Upper lobe of right lung (tissue), 1 donor: ENCODE results near the gene EYA2. TPM values are rescaled to one million over a fixed set of nuclear protein-coding genes. Genes with fewer than 3 reads are reported as not detected.

ENCODE experiments used
- ATAC-seq: fragments of 200-7000 bp; cut with Tn5 transposase; one replicate; pipeline ENCODE4 v1.9.1; 2020; ENCODE audit warnings: mild to moderate bottlenecking, moderate library complexity
- DNase-seq: peaks from one replicate; pipeline ENCODE4 v3.0.0-alpha.2; 2020
- H3K27ac ChIP-seq: fragments of 200-600 bp; one replicate; pipeline ENCODE4 v1.8.0; 2022
- H3K27me3 ChIP-seq: fragments of 200-600 bp; one replicate; pipeline ENCODE4 v1.8.0; 2022; ENCODE audit warnings: mild to moderate bottlenecking
- H3K36me3 ChIP-seq: fragments of 200-600 bp; one replicate; pipeline ENCODE4 v1.8.0; 2022
- H3K4me1 ChIP-seq: fragments of 200-600 bp; one replicate; pipeline ENCODE4 v1.8.0; 2022
- H3K4me3 ChIP-seq: fragments of 200-600 bp; one replicate; pipeline ENCODE4 v1.8.0; 2022; ENCODE audit warnings: mild to moderate bottlenecking
- H3K9me3 ChIP-seq: fragments of 200-600 bp; one replicate; pipeline ENCODE4 v1.8.0; 2022
- CTCF ChIP-seq: fragments of 200-600 bp; IDR thresholded peaks from one replicate; pipeline ENCODE4 v1.8.0; 2022; ENCODE audit warnings: antibody characterized with exemption
- intact Hi-C: fragments of 100-400 bp; cut with DNase I; formaldehyde crosslinking; loops from one replicate; pipeline ENCODE4 v1.11.0; 2022
- total RNA-seq: library from RNA; stranded (reverse); fragmentation: NEBNext Ultra II Directional; extraction: Animal tissue kit (Norgen Biotek cat#: 25700); gene quantifications from one replicate; pipeline ENCODE4 v1.2.1, GENCODE V29; 2021
- donor health status: DM: no; HTN: yes; CAD: no; lungs with severe emphysema.

EYA2 gene
- total RNA-seq, 1 donor from 2014 or later = 1.8 TPM

- intact Hi-C loops = no loop called here
- H3K4me3 ChIP-seq = no peak overlapping the region
- no peaks in the 10 kb centered on the region for H3K27me3 ChIP-seq
- DNase-seq = no peak
- H3K36me3 ChIP-seq = peaks cover 96% of the 10 kb centered on the region
- H3K27ac ChIP-seq = no peak overlapping the region
- no peak for TF ChIP-seq CTCF
- no peaks in the 10 kb centered on the region for H3K4me1 ChIP-seq
- no peak for ATAC-seq
- H3K9me3 ChIP-seq = no peaks in the 10 kb centered on the region
Observed at GRCh38 chr20:47232518-47232917, 337.9 kb downstream of the EYA2 start.

- H3K4me3 ChIP-seq = no peak overlapping the region
- H3K27me3 ChIP-seq = no peaks in the 10 kb centered on the region
- H3K36me3 ChIP-seq = peaks cover 96% of the 10 kb centered on the region
- DNase-seq (no peak), ATAC-seq (no peak)
- H3K9me3 ChIP-seq = no peaks in the 10 kb centered on the region
- H3K27ac ChIP-seq = no peak overlapping the region
- TF ChIP-seq CTCF = no peak
- H3K4me1 ChIP-seq = no peaks in the 10 kb centered on the region
- intact Hi-C loops = no loop called here
Observed at GRCh38 chr20:47233333-47234188, 338.9 kb downstream of the EYA2 start.

GRCh38 chr20:47235111-47235510, 340.5 kb downstream of the EYA2 start:
- Histone ChIP-seq H3K9me3 (no peaks in the 10 kb centered on the region), H3K27ac (no peak overlapping the region), H3K27me3 (no peaks in the 10 kb centered on the region), H3K36me3 (peaks cover 92% of the 10 kb centered on the region), H3K4me1 (no peaks in the 10 kb centered on the region), H3K4me3 (no peak overlapping the region)
- intact Hi-C loops = no loop called here
- DNase-seq = no peak
- no peak for TF ChIP-seq CTCF
- ATAC-seq = no peak

GRCh38 chr20:47235853-47236638, 341.4 kb downstream of the EYA2 start:
- TF ChIP-seq CTCF = no peak
- Histone ChIP-seq H3K36me3 (peaks cover 83% of the 10 kb centered on the region), H3K4me3 (no peak overlapping the region), H3K27ac (no peak overlapping the region), H3K4me1 (no peaks in the 10 kb centered on the region), H3K27me3 (no peaks in the 10 kb centered on the region), H3K9me3 (no peaks in the 10 kb centered on the region)
- DNase-seq = no peak
- intact Hi-C loops = no loop called here
- ATAC-seq = no peak

- no peaks in the 10 kb centered on the region for H3K4me1 ChIP-seq
- H3K27ac ChIP-seq = no peak overlapping the region
- peaks cover 78% of the 10 kb centered on the region for H3K36me3 ChIP-seq
- intact Hi-C loops = no loop called here
- ATAC-seq (no peak), DNase-seq (no peak)
- no peak overlapping the region for H3K4me3 ChIP-seq
- H3K27me3 ChIP-seq = no peaks in the 10 kb centered on the region
- no peaks in the 10 kb centered on the region for H3K9me3 ChIP-seq
- TF ChIP-seq CTCF = no peak
Observed at GRCh38 chr20:47236639-47236900, 341.9 kb downstream of the EYA2 start.
